GM18873 (cell line): Measurements from ENCODE around the gene BMP10.
A peak's percentile ranks its signal among the peaks of the same experiment; 100 is the strongest.

Source experiments
- ATAC-seq: cut with Tn5 transposase; IDR thresholded peaks from one replicate; pipeline ENCODE4 v1.9.1; 2021; ENCODE audit warnings: mild to moderate bottlenecking, moderate library complexity, moderate number of reproducible peaks; ENCODE audit not compliant: unreplicated experiment, low FRiP score

BMP10 gene

GRCh38 chr2:68855550-68855949 is 15.6 kb downstream of the BMP10 start:
- ATAC-seq, result no peak

GRCh38 chr2:68854476-68854875 is 16.7 kb downstream of the BMP10 start:
- no peak for ATAC-seq

- no peak for ATAC-seq
Measured at GRCh38 chr2:68853915-68854314, 17.3 kb downstream of the BMP10 start.

DNA sequence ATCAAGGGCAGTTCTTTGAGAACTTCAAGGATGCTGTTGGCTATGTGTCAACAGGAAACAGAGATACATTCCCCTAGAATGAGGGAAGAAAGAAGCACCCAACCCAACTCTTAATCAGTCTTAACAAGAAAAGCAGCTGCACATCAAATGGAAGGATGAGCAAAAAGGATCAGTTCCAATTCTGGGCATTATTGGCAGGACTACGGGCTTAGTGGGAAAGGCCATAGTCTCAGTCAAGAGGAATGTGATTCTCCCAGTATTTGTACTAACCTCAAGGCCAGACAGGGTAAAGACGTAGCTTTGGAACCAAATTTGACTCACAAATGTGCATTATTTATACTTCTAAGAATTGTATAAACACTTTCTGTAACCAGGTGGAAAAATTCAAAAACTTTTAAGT is 18.2 kb downstream of the BMP10 start:
- no peak for ATAC-seq

GRCh38 chr2:68850524-68850923 is 20.7 kb downstream of the BMP10 start:
- ATAC-seq, result no peak

- ATAC-seq, result no peak
Measured at GRCh38 chr2:68849579-68850030, 21.6 kb downstream of the BMP10 start.

GRCh38 chr2:68847751-68848150 is 23.4 kb downstream of the BMP10 start:
- no peak for ATAC-seq

DNA sequence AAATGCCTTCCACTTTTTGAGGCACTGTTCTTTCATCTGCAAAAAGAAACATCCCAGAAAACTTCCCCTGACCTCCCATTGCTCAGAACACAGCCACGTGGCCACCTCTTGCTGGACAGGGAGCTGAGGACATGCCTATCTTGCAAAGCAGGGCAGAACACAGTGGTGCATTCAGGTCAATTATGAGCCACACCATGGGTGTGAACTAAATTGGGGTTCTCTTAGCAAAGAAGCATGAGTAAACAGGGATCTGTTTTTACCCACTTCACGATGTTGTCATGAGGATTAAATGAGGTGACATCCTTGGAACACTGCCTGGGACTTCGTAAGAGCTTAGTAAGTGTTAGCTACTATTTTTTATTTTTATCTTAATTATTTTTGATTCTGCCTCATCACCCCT is 25.1 kb downstream of the BMP10 start:
- ATAC-seq, result no peak

GRCh38 chr2:68845043-68845442 is 26.2 kb downstream of the BMP10 start:
- ATAC-seq, result no peak

DNA sequence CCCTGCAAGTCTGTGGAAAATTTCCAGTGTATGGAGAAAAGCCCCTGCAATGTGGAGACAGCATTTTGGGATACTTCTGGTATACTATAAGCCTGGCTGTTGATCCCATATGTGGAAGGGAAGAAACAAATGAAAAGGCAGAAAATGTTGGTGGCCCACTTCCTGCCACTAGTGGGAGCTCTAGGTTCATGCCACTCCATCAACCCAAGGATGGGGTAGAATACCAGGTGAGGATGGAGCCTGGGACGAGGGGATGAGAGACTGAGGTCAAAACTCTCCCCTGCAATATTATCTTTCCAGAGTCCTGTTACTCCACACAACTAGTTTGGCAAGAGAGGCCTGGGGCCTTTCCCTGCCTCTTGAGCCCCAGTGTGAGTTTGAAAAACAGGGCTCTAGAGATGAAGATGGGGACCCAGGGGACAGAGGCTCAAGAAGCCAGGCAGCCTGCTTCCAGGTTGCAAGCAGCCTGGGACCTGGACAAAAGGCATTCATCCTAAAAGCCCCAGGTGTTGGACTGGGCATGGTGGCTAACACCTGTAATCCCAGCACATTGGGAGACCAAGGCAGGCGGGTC is 31.9 kb downstream of the BMP10 start:
- ATAC-seq, result no peak

DNA sequence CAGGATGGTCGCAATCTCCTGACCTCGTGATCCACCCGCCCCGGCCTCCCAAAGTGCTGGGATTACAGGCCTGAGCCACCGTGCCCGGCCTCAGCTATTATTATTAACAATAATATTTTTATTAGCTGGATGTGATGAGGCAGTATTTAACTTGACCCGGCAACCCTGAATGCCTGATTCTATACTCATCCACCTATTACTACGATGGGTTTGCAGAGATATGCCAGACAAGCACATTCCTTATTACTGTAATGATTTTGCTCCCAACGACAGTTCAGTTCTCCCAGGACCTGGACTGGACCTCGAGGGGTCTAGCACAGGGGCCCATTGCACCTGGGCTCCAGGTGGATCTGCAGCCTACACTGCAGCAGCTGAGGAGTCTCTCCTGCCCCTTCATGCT is 32.6 kb downstream of the BMP10 start:
- no peak for ATAC-seq

GRCh38 chr2:68837861-68838341 is 33.3 kb downstream of the BMP10 start:
- no peak for ATAC-seq

DNA sequence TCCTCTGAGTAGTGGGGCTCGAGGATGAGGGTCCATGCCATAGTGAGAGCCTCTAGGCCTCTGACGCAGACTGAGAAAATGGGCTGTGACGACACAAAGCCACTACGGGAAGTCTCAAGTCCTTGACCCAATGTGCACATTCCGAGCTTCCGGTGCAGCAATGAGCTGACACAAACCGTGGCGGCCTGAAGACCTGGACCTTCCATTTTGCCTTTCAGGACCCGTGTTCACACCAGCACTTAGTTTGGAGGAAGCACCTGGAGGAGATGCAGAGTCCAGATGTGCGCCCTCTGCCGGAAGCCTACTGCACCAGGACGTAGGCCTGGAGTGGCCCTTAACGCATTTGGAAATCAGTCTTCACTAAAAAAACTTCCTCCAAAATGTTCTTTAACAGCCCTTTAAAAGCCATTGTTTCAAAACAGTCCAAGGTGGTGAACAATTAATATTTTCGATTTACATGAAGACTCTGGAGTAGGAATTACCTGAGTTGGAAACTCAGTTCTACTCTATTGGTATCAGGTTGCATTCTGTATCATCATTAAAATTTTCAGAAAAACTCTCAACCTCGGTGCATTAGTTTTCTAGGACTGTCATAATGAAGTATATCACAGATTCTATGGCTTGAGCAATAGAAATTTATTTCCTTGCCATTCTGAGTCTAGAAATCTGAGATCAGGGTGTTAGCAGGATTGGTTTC is 33.9 kb downstream of the BMP10 start:
- ATAC-seq, result no peak

GRCh38 chr2:68835621-68836020 is 35.6 kb downstream of the BMP10 start:
- ATAC-seq, result no peak

DNA sequence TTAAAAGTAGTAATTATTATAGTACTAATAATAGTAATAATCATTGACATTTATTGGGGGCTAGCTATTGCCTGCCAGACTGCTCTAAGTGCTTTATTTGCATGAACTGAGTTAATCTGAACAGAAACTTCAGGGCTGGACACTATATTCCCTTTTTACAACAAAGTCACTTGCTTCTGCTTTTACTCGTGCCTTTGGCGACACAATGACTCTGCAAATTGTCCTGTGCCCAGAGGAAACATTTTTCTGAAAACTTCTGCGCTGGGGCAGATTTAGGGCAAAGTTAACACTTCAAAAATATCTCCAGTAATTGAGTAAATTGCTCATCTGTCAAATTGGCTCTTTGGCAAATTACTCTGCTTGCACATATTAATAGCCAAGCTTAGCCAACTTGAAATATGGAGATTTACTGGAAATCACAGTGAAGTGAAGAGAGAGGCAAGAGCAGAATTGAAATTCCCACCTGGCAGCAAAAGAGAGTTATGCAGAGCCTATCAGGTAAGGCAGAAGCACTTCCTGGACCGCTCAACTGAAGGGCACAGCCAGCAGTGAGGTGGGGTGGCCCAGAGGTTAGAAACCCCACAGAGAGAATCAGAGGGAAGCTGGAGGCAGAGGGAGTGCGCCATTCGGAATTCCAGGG is 36.3 kb downstream of the BMP10 start:
- no peak for ATAC-seq

- ATAC-seq, result no peak
Measured at GRCh38 chr2:68833162-68833561, 38.0 kb downstream of the BMP10 start.

DNA sequence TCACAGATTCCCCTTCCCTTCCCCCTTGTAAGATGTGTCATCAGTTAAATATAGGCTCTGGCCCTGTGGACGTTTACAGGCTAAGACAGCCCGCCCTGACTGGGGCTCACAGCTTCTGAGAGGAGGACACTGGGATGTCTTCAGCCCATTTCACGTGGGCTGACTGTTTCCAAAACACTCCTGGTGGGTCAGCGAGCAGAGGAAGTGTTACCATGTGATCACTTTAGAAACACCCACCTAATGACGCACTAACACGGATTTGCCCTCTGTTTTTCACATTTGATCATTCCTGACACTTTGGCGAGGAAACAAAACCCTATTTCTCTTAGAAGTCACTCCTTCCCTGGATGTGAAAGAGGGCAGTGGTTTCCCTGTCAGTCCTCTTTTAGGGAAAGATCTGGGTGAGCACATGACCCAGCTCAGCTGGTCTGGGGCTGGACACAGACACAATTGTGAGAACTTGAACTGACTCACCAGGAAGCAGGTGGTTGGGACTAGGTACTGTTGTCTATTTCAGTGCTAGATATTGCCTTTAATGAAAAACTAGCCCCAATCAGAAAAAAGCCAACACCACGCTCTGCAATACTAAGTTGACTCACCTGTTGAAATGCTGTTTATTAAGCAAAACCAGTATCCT is 38.8 kb downstream of the BMP10 start:
- peak; percentile 77 for ATAC-seq

DNA sequence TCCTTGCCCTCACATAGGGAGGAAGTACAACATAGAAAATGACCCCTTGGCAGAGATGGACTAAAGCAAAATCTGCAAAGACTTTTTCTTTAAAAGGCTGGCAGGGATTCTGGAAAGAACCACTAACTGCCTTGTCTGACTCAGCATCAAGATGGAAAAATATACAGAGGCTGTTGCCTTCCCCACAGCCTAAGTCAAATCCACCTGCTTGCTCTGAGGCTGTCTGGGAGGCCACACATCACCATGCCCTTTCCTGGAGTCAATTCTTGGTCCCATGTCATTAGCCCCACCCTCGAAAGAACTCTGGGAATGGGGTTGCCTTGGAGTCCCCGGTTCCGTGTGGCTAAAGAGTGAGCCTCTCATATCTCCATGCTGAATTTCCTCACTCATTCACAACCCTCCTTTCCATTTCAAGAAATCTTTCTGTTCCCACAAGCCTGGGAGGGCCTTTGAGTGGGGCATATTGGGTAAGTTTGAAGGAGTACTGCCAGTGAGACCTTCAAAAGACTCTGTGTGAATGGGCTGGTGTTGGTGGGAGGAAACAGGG is 39.4 kb downstream of the BMP10 start:
- no peak for ATAC-seq

GRCh38 chr2:68829749-68830148 is 41.4 kb downstream of the BMP10 start:
- no peak for ATAC-seq

- ATAC-seq, result no peak
Measured at GRCh38 chr2:68828887-68829708, 42.1 kb downstream of the BMP10 start.
